K562 (cell line): ENCODE data around the gene CLCNKA. TPM values are rescaled to one million over a fixed set of nuclear protein-coding genes. Genes with fewer than 3 reads are reported as not detected.
A peak's percentile ranks its signal among the peaks of the same experiment; 100 is the strongest.
"Not testable (repeated sequence)": the region's sequence is repeated elsewhere in the genome, so short reads cannot be mapped to it uniquely, and the experiment has no call there.

Experiments
- ATAC-seq: fragments of 200-7000 bp; cut with Tn5 transposase; 3 replicates; pipeline ENCODE4 v1.9.1; 2020; ENCODE audit warnings: moderate library complexity
- BruUV-seq: library from RNA; stranded (reverse); fragments of 400-500 nt; replicated peaks from 2 replicates; lab custom pipeline; 2021; lab: Mats Ljungman, UMichigan
- CTCF ChIA-PET: fragments of 300-600 bp; formaldehyde crosslinking; extraction: SDS; loops from one replicate; lab custom pipeline; 2021; ENCODE audit warnings: low intra/inter-chr PET ratio; lab: Yijun Ruan, JAX
- POLR2A ChIA-PET: fragments of 300-600, 350-650 bp; sonication (Branson Sonifier 250); formaldehyde crosslinking; extraction: SDS; loops from one replicate; lab custom pipeline; 2021; ENCODE audit warnings: antibody characterized with exemption, inconsistent platforms; lab: Yijun Ruan, JAX
- DNase-seq, 4 experiments: peaks; one replicate each; pipeline versions ENCODE4 v3.0.0 to v3.0.0-alpha.2; 2011 to 2018; ENCODE audit warnings: low spot score in 3 of 4, mixed read lengths in 3 of 4; ENCODE audit errors: extremely low read depth in 1 of 4
- FAIRE-seq: peaks from 2 replicates; lab custom pipeline; 2011; peaks lifted over from hg19 to GRCh38; lab: Jason Lieb, UNC
- H2AFZ ChIP-seq: 2 replicates; pipeline ENCODE4 v1.6.0; 2011; ENCODE audit warnings: low read depth, low read length, control low read depth, inconsistent platforms
- H3K27ac ChIP-seq: fragments of 200-600 bp; 3 replicates; pipeline ENCODE4 v1.8.0; 2011; ENCODE audit warnings: low read depth, mild to moderate bottlenecking, control low read depth, inconsistent platforms, low read length, moderate library complexity, mixed read lengths; ENCODE audit errors: extremely low read depth
- H3K27me3 ChIP-seq, 2 experiments: fragments of 300-600 bp in 1 of 2; 2 replicates in 1 of 2; 3 replicates in 1 of 2; pipeline versions ENCODE4 v1.6.0 to v1.8.0; 2011; ENCODE audit warnings: inconsistent platforms in 2 of 2, low read length in 2 of 2, mild to moderate bottlenecking in 1 of 2, mixed read lengths in 1 of 2, moderate library complexity in 1 of 2; ENCODE audit not compliant: control insufficient read depth in 2 of 2, insufficient read depth in 2 of 2
- H3K36me3 ChIP-seq: fragments of 300-600 bp; 3 replicates; pipeline ENCODE4 v1.8.0; 2011; ENCODE audit warnings: mild to moderate bottlenecking, low read length, inconsistent platforms; ENCODE audit not compliant: control insufficient read depth, insufficient read depth
- H3K4me1 ChIP-seq, 2 experiments: fragments of 200-600 bp in 1 of 2; replicated peaks in 1 of 2; 2 replicates in 1 of 2; 3 replicates in 1 of 2; pipeline versions ENCODE4 v1.5.1 to v1.8.0; 2011; ENCODE audit warnings: inconsistent platforms in 2 of 2, low read length in 2 of 2, mild to moderate bottlenecking in 1 of 2, mixed read lengths in 1 of 2, moderate library complexity in 1 of 2; ENCODE audit not compliant: control insufficient read depth in 2 of 2, insufficient read depth in 2 of 2
- H3K4me2 ChIP-seq: 2 replicates; pipeline ENCODE4 v1.6.1; 2011; ENCODE audit warnings: low read length, control low read depth, inconsistent platforms, mixed read lengths; ENCODE audit not compliant: insufficient read depth
- H3K4me3 ChIP-seq: fragments of 200-600 bp; sonication (generic), shearing (Covaris generic); 2 replicates; pipeline ENCODE4 v1.5.1; 2016; ENCODE audit warnings: control low read depth, inconsistent platforms
- H3K79me2 ChIP-seq: fragments of 200-600 bp; 3 replicates; pipeline ENCODE4 v1.8.0; 2011; ENCODE audit warnings: low read length, inconsistent platforms; ENCODE audit not compliant: control insufficient read depth, insufficient read depth
- H3K9ac ChIP-seq, 2 experiments: 2 replicates each; pipeline versions ENCODE4 v1.6.0 to v1.6.1; 2011; ENCODE audit warnings: low read depth in 2 of 2, low read length in 2 of 2, control low read depth in 1 of 2, inconsistent platforms in 1 of 2, mild to moderate bottlenecking in 1 of 2, mixed read lengths in 1 of 2; ENCODE audit not compliant: insufficient read depth in 1 of 2
- H3K9me1 ChIP-seq: one replicate; pipeline ENCODE4 v1.6.0; 2011; ENCODE audit warnings: inconsistent platforms, mild to moderate bottlenecking, low read length, moderate library complexity; ENCODE audit not compliant: control insufficient read depth, insufficient read depth
- H3K9me3 ChIP-seq: replicated peaks from 2 replicates; pipeline ENCODE4 v1.5.1; 2011; ENCODE audit warnings: low read depth, low read length, inconsistent platforms; ENCODE audit not compliant: control insufficient read depth, insufficient read depth
- H4K20me1 ChIP-seq: replicated peaks from 2 replicates; pipeline ENCODE4 v1.6.1; 2011; ENCODE audit warnings: low read length, inconsistent platforms, mixed read lengths; ENCODE audit not compliant: control insufficient read depth, insufficient read depth
- BHLHE40 ChIP-seq: IDR thresholded peaks from 2 replicates; pipeline ENCODE4 v1.6.1; 2011; ENCODE audit warnings: low read length, improper control_type of control experiment
- BRD4 ChIP-seq: fragments of 200-600 bp; sonication (generic); IDR thresholded peaks from 2 replicates; pipeline ENCODE4 v1.6.1; 2017; ENCODE audit warnings: inconsistent platforms
- HLTF ChIP-seq: fragments of 450-650 bp; IDR thresholded peaks from 2 replicates; pipeline ENCODE4 v1.6.1; 2016
- MIER1 ChIP-seq: fragments of 450-650 bp; IDR thresholded peaks from 2 replicates; pipeline ENCODE4 v1.6.1; 2016; ENCODE audit warnings: antibody characterized with exemption, mild to moderate bottlenecking, low read depth
- NCOA4 ChIP-seq: fragments of 450-650 bp; IDR thresholded peaks from 2 replicates; pipeline ENCODE4 v1.6.1; 2018; ENCODE audit warnings: mild to moderate bottlenecking; ENCODE audit not compliant: partially characterized antibody
- POLR2G ChIP-seq: fragments of 200-400 bp; formaldehyde crosslinking; IDR thresholded peaks from 2 replicates; pipeline ENCODE4 v1.6.1; 2017; ENCODE audit warnings: low read depth, mild to moderate bottlenecking, antibody characterized with exemption, low read length, moderate library complexity
- SMAD4 ChIP-seq: fragments of 250-450 bp; sonication (Bioruptor Pico); conservative IDR thresholded peaks from 2 replicates; pipeline ENCODE4 v1.8.0; 2021; ENCODE audit warnings: inconsistent platforms, mild to moderate bottlenecking, moderate library complexity
- TBP ChIP-seq: optimal IDR thresholded peaks from 2 replicates; pipeline ENCODE3; 2011; ENCODE audit warnings: low read depth, low read length, improper control_type of control experiment
- WGBS: fragments of 100-300 bp; shearing (Covaris generic); methylation state at CpG from one replicate; pipeline ENCODE4 v1.1.6; 2016; ENCODE audit warnings: low coverage, mixed read lengths; ENCODE audit not compliant: insufficient coverage; ENCODE audit errors: missing lambda C conversion rate; 5-methylcytosine and 5-hydroxymethylcytosine counted together
- in situ Hi-C: fragments of 300-500 bp; cut with MboI; formaldehyde crosslinking; loops from 4 replicates; pipeline ENCODE4 v1.15.0; 2018; ENCODE audit warnings: inconsistent platforms, mixed read lengths
- intact Hi-C: fragments of 100-400 bp; cut with micrococcal nuclease; formaldehyde crosslinking; loops from 2 replicates; pipeline ENCODE4 v1.14.2; 2022
- polyA plus RNA-seq, 8 experiments: library from polyadenylated mRNA; depleted of rRNA in 4 of 8; stranded (reverse) in 5 of 8; unstranded in 3 of 8; fragments of >200 nt; fragmentation: Nextera tagmentation in 2 of 8; fragmentation: Illumina TruSeq in 1 of 8; extraction: Ambion mirVana in 2 of 8; extraction: Trizol in 1 of 8; gene quantifications; 2 replicates each; pipeline versions ENCODE4 v1.2.1 to v1.2.3, GENCODE V29; 2011 to 2014; ENCODE audit warnings: inconsistent platforms in 1 of 8, missing spikeins in 1 of 8
- total RNA-seq, 7 experiments: library from RNA; depleted of rRNA in 6 of 7; stranded (reverse); fragments of >200 nt in 6 of 7; fragmentation: Illumina TruSeq in 2 of 7; extraction: Trizol in 2 of 7; gene quantifications; 2 replicates each; pipeline versions ENCODE4 v1.2.1 to v1.2.3, GENCODE V29; 2011 to 2021; ENCODE audit warnings: low replicate concordance in 1 of 7
- TF ChIP-seq, protein P1 (sequence below): sonication (generic); formaldehyde crosslinking; IDR thresholded peaks from 2 replicates; pipeline ENCODE4 v1.8.0; 2023; ENCODE audit warnings: mild to moderate bottlenecking, missing genetic modification reagents
- TF ChIP-seq, protein P2 (sequence below): sonication (generic); formaldehyde crosslinking; IDR thresholded peaks from 2 replicates; pipeline ENCODE4 v1.8.0; 2023; ENCODE audit warnings: mild to moderate bottlenecking, missing genetic modification reagents
- TF ChIP-seq, protein P3 (sequence below): sonication (generic); formaldehyde crosslinking; IDR thresholded peaks from 2 replicates; pipeline ENCODE4 v1.9.0; 2022; ENCODE audit warnings: mild to moderate bottlenecking, missing genetic modification reagents

CLCNKA gene
- total and polyA plus RNA-seq, 9 of the 15 experiments (the other 6 are each of a cell fraction or from before 2014, with no cell fraction given) = 0.03 to 0.37 (median 0.10) TPM; not detected in 3

DNA sequence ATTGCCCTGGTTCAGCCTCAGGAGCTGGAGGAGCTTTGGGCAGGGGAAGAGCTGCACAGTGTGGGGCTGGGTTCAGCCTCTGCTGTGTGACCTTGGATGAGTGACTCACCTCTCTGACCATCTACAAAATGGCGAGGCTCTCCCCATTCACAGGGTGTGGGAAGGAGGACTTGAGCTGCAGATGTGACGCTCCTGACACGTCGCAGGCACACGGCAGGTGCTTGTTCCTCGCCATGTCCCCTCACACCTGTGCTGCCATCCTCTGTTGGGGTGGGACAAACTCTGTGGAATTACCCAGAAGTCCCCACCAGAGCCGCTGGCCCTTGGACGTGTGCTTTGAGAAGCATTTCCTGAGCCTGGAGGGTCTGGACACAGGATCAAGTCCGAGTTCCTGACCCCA is 958 bp upstream of the CLCNKA start:
- H3K4me1 ChIP-seq = peaks cover 0 to 50% of the 10 kb centered on the region in 2 experiments; a peak in 3 of 5 replicates
- peaks cover 7 to 37% of the 10 kb centered on the region in 2 experiments; a peak in 3 of 5 replicates for H3K27me3 ChIP-seq
- H3K9me3 ChIP-seq, CTCF ChIA-PET, H3K27ac ChIP-seq, intact Hi-C loops, H3K9me1 ChIP-seq, H3K9ac ChIP-seq, BruUV-seq, H4K20me1 ChIP-seq, POLR2A ChIA-PET, H3K36me3 ChIP-seq, H3K79me2 ChIP-seq, DNase-seq, H3K4me2 ChIP-seq, H3K4me3 ChIP-seq, in situ Hi-C loops: not testable (repeated sequence)
- FAIRE-seq = peak; percentile 91
- WGBS = 11% methylated on average over 8 of the region's 9 CpGs
- H2AFZ ChIP-seq = 0 out of 2 replicates have a peak overlapping the region, but pooled peaks have one; percentile 28
- 0 out of 2 replicates have a peak, but pooled peaks have one; percentile 11 for TF ChIP-seq POLR2G
- peak; percentile 11; the same call in 1 of the 3 replicates for ATAC-seq

DNA sequence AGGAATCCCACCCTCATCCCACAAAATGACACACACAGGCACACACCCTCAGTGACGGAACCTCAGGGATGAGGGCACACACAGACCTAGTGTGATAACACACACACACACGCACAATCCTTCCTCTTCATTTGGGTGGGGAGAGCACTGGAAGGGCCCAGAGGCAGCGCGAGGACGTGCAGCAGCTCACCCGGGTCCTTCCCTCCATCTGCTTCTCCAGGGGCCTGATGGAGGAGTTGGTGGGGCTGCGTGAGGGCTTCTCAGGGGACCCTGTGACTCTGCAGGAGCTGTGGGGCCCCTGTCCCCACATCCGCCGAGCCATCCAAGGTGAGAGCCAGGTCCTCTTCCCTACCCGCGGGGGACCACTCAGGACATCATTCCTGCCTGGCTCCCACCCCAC is 557 bp downstream of the CLCNKA start:
- in situ Hi-C loops = no loop called here
- Histone ChIP-seq H3K36me3 (no peaks in the 10 kb centered on the region), H4K20me1 (no peaks in the 10 kb centered on the region)
- ATAC-seq (no peak), DNase-seq (no peak)
- TF ChIP-seq HLTF (no peak), BRD4 (no peak), MIER1 (no peak), NCOA4 (no peak), TBP (no peak), SMAD4 (CRISPR knock-in tag) (no peak), BHLHE40 (no peak)
- TF ChIP-seq, protein P1, sequence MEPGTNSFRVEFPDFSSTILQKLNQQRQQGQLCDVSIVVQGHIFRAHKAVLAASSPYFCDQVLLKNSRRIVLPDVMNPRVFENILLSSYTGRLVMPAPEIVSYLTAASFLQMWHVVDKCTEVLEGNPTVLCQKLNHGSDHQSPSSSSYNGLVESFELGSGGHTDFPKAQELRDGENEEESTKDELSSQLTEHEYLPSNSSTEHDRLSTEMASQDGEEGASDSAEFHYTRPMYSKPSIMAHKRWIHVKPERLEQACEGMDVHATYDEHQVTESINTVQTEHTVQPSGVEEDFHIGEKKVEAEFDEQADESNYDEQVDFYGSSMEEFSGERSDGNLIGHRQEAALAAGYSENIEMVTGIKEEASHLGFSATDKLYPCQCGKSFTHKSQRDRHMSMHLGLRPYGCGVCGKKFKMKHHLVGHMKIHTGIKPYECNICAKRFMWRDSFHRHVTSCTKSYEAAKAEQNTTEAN (CRISPR knock-in tag) = no peak
- TF ChIP-seq, protein P2, sequence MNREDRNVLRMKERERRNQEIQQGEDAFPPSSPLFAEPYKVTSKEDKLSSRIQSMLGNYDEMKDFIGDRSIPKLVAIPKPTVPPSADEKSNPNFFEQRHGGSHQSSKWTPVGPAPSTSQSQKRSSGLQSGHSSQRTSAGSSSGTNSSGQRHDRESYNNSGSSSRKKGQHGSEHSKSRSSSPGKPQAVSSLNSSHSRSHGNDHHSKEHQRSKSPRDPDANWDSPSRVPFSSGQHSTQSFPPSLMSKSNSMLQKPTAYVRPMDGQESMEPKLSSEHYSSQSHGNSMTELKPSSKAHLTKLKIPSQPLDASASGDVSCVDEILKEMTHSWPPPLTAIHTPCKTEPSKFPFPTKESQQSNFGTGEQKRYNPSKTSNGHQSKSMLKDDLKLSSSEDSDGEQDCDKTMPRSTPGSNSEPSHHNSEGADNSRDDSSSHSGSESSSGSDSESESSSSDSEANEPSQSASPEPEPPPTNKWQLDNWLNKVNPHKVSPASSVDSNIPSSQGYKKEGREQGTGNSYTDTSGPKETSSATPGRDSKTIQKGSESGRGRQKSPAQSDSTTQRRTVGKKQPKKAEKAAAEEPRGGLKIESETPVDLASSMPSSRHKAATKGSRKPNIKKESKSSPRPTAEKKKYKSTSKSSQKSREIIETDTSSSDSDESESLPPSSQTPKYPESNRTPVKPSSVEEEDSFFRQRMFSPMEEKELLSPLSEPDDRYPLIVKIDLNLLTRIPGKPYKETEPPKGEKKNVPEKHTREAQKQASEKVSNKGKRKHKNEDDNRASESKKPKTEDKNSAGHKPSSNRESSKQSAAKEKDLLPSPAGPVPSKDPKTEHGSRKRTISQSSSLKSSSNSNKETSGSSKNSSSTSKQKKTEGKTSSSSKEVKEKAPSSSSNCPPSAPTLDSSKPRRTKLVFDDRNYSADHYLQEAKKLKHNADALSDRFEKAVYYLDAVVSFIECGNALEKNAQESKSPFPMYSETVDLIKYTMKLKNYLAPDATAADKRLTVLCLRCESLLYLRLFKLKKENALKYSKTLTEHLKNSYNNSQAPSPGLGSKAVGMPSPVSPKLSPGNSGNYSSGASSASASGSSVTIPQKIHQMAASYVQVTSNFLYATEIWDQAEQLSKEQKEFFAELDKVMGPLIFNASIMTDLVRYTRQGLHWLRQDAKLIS (CRISPR knock-in tag) = no peak
- TF ChIP-seq, protein P3, sequence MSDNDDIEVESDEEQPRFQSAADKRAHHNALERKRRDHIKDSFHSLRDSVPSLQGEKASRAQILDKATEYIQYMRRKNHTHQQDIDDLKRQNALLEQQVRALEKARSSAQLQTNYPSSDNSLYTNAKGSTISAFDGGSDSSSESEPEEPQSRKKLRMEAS (CRISPR knock-in tag) = no peak
- TF ChIP-seq, all 486 proteins: peak for 0
- whole genome bisulfite sequencing = 15% methylated on average over 10 of the region's 11 CpGs
- Histone ChIP-seq H3K27ac (no peak overlapping the region), H3K79me2 (no peaks in the 10 kb centered on the region), H3K27me3 (peaks cover 7 to 37% of the 10 kb centered on the region in 2 experiments; a peak in 3 of 5 replicates), H3K4me3 (no peak overlapping the region), H2AFZ (no peak overlapping the region), H3K9ac (peak overlapping the region in 1 of 2 experiments; percentile 78; a peak in 1 of 4 replicates), H3K9me3 (no peaks in the 10 kb centered on the region), H3K4me2 (no peak overlapping the region), H3K9me1 (no peaks in the 10 kb centered on the region), H3K4me1 (peaks cover 6 to 49% of the 10 kb centered on the region in 2 experiments; a peak in 3 of 5 replicates)
- FAIRE-seq = no peak
- ChIA-PET CTCF (no interaction called here), POLR2A (interaction anchor here (0.6 to 1.7 kb wide), 2 partner anchors 9 to 128 kb away, joined by 3 to 7 read pairs; no protein-coding TSS in a partner anchor)
- no TSS peak for BruUV-seq
- intact Hi-C loops = no loop called here
